Bone marrow (tissue), 2 donors: ENCODE results near the gene ZFC3H1.

Experiments used
- DNase-seq, 2 donors: peaks; one replicate each; lab custom pipeline; 2025; lab: John Stamatoyannopoulos, UW

ZFC3H1 gene

GRCh38 chr12:71638499-71638898 is 25.1 kb downstream of the ZFC3H1 start:
- DNase-seq: no peak

GRCh38 chr12:71636704-71637115 is 26.9 kb downstream of the ZFC3H1 start:
- peak in 1 of 2 donors; percentile 46 for DNase-seq

GRCh38 chr12:71627438-71628002 is 36.1 kb downstream of the ZFC3H1 start:
- no peak for DNase-seq

- DNase-seq: no peak
Measured at GRCh38 chr12:71626768-71627167, 36.9 kb downstream of the ZFC3H1 start.

GRCh38 chr12:71626098-71626497 is 37.5 kb downstream of the ZFC3H1 start:
- DNase-seq: peak in 1 of 2 donors; percentile 81

- no peak for DNase-seq
Measured at GRCh38 chr12:71625476-71625875, 38.2 kb downstream of the ZFC3H1 start.

GRCh38 chr12:71621938-71622337 is 41.7 kb downstream of the ZFC3H1 start:
- no peak for DNase-seq

- no peak for DNase-seq
Measured at GRCh38 chr12:71610031-71610795, 53.4 kb downstream of the ZFC3H1 start.

- no peak for DNase-seq
Measured at GRCh38 chr12:71607494-71608330, 55.9 kb downstream of the ZFC3H1 start.

- no peak for DNase-seq
Measured at GRCh38 chr12:71605039-71605438, 58.6 kb downstream of the ZFC3H1 start.

- DNase-seq: no peak
Measured at GRCh38 chr12:71602761-71603577, 60.7 kb downstream of the ZFC3H1 start.

- no peak for DNase-seq
Measured at GRCh38 chr12:71601546-71601945, 62.1 kb downstream of the ZFC3H1 start.

GRCh38 chr12:71599210-71599609 is 64.4 kb downstream of the ZFC3H1 start:
- DNase-seq: no peak

GRCh38 chr12:71594214-71594948 is 69.3 kb downstream of the ZFC3H1 start:
- no peak for DNase-seq

GRCh38 chr12:71592841-71593240 is 70.8 kb downstream of the ZFC3H1 start:
- no peak for DNase-seq

GRCh38 chr12:71591601-71592000 is 72.0 kb downstream of the ZFC3H1 start:
- no peak for DNase-seq

GRCh38 chr12:71589478-71589881 is 74.2 kb downstream of the ZFC3H1 start:
- no peak for DNase-seq

- no peak for DNase-seq
Measured at GRCh38 chr12:71587012-71587411, 76.6 kb downstream of the ZFC3H1 start.

- DNase-seq: no peak
Measured at GRCh38 chr12:71585218-71585617, 78.4 kb downstream of the ZFC3H1 start.

GRCh38 chr12:71584356-71584755 is 79.3 kb downstream of the ZFC3H1 start:
- no peak for DNase-seq

GRCh38 chr12:71582925-71583324 is 80.7 kb downstream of the ZFC3H1 start:
- DNase-seq: no peak
